Esophagus mucosa (tissue), 1 donor: ENCODE data around the gene TAS1R3. TPM values are rescaled to one million over a fixed set of nuclear protein-coding genes. Genes with fewer than 3 reads are reported as not detected.

Experiments
- ATAC-seq: fragments of 200-7000 bp; cut with Tn5 transposase; one replicate; pipeline ENCODE4 v1.9.1; 2020
- total RNA-seq: library from RNA; stranded (reverse); gene quantifications from one replicate; pipeline ENCODE4 v1.2.4, GENCODE V29; 2023
- donor health status: DM: yes; HTN: yes; CAD: no.

The TAS1R3 gene
- total RNA-seq, result 0.56 TPM

- ATAC-seq, result peak; percentile 41
These were observed at the start of gene TAS1R3 for GRCh38 chr1:1331068-1331965. Gene TAS1R3 (plus strand): TSS chr1:1331280. CDS start chr1:1331346, 66 bp downstream.

- ATAC-seq, result peak; percentile 84
These were observed 49.4 kb upstream of the TAS1R3 start for GRCh38 chr1:1281533-1282321.

- ATAC-seq, result peak; percentile 58
These were observed 48.1 kb upstream of the TAS1R3 start for GRCh38 chr1:1282998-1283397.

GRCh38 chr1:1283821-1284220, 47.3 kb upstream of the TAS1R3 start:
- no peak for ATAC-seq

GRCh38 chr1:1284221-1285101, 46.6 kb upstream of the TAS1R3 start:
- ATAC-seq, result no peak

- ATAC-seq, result no peak
These were observed 45.9 kb upstream of the TAS1R3 start for GRCh38 chr1:1285102-1285571.

- peak; percentile 38 for ATAC-seq
These were observed 45.3 kb upstream of the TAS1R3 start for GRCh38 chr1:1285611-1286311.

GRCh38 chr1:1286313-1287261, 44.5 kb upstream of the TAS1R3 start:
- ATAC-seq, result no peak

GRCh38 chr1:1287288-1288110, 43.6 kb upstream of the TAS1R3 start:
- no peak for ATAC-seq

GRCh38 chr1:1290238-1290731, 40.8 kb upstream of the TAS1R3 start:
- peak; percentile 21 for ATAC-seq

GRCh38 chr1:1291023-1291528, 40.0 kb upstream of the TAS1R3 start:
- ATAC-seq, result peak; percentile 15

GRCh38 chr1:1291548-1292441, 39.3 kb upstream of the TAS1R3 start:
- ATAC-seq, result peak; percentile 80

- no peak for ATAC-seq
These were observed 38.7 kb upstream of the TAS1R3 start for GRCh38 chr1:1292442-1292779.

- ATAC-seq, result no peak
These were observed 38.2 kb upstream of the TAS1R3 start for GRCh38 chr1:1292851-1293250.

- peak; percentile 2 for ATAC-seq
These were observed 37.5 kb upstream of the TAS1R3 start for GRCh38 chr1:1293263-1294249.

- ATAC-seq, result no peak
These were observed 36.7 kb upstream of the TAS1R3 start for GRCh38 chr1:1294250-1294890.
